GM21367 (cell line): Measurements from ENCODE around the gene IFNA21.
"Not testable (repeated sequence)": the region's sequence is repeated elsewhere in the genome, so short reads cannot be mapped to it uniquely, and the experiment has no call there.

Source experiments
- ATAC-seq: cut with Tn5 transposase; IDR thresholded peaks from one replicate; pipeline ENCODE4 v1.9.1; 2021; ENCODE audit not compliant: unreplicated experiment

The IFNA21 gene

GRCh38 chr9:21166560-21166959 lies at the start of gene IFNA21:
TSS of gene IFNA21 (minus strand) at chr9:21166660. CDS start at chr9:21166612, 48 bp downstream.
- ATAC-seq: not testable (repeated sequence)

DNA sequence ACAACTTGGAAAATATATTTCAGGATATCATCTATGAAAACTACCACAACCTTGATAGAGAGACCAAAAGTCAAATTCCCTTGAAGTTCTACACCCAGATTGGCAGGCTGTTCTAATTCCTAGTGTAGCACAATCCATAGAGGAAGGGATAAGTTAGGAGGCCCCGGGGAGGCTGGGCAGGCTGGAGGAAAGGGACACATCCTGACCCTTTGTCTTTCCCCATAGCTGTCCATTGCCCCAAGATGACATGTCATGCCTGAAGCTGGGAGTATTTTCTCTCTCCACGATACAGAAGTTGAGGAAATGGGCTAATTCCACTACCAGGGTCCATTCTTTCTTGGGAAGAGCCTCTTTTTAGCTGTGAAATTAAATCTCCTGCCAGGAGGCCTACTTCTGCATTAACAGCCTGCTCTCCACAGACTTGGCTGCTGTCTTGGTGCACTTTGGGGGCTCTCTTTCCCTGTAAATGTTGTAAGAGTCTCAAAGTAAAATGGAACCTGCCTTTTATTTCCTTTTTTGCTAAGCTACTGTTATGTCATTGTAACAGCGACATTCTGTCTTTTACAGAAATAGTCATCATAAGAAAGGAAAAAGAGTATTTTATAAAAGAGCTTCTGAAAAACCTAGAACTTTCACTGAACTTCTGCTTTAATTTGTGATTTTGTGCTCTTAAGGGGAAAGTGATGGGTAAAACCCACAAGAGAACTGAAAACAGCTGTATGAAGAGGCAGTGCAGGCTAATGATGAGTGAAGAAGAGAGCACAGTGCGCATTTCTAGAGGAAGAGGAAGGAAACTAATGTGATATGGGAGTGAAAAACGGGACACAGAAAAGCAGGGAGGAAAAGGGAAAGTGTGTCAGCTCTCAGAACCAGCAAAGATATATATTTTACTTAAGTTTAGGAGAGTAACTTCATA lies 47.2 kb upstream of the IFNA21 start:
- ATAC-seq: peak; percentile 74

DNA sequence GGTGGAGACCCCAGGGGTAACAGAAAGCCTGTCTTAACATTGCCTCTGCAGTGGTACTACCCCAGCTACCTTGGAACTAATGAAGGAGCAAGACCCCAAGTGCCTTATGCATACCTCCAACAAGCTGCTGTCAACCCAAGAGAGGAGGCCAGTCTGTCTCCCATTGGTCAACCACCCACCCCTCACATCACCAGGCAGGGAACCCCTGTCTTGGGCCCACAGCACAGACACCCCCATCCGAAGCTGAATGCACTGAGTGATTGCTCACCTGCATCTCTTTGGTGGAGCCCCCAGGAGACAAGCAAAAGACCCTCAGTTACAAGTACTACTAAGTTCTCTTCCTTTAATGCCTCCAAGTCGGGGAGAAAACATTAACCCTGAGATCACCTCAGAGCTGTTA lies 45.7 kb upstream of the IFNA21 start:
- ATAC-seq: not testable (repeated sequence)

- not testable (repeated sequence) for ATAC-seq
Observed at GRCh38 chr9:21210782-21211181, 44.3 kb upstream of the IFNA21 start.

DNA sequence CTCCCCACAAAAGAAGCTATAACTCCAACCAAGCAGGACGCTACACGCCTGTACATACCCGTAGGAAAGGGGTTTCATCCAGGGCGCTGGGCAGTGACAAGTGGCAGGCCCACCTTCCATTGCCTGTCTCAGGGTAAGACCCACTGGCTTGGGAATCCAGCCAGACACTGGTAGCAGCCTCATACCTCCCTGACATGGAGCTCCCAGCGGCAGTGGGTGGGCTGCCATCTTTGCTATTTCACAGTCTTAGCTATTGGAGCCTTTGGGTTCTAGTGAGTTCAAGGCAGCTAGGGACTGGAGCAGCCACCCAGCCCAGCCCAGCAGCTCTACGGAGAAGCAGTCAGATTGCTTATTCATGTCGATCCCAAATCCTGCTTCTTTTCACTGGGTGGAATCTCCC lies 43.9 kb upstream of the IFNA21 start:
- no peak for ATAC-seq

- not testable (repeated sequence) for ATAC-seq
Observed at GRCh38 chr9:21207043-21207442, 40.6 kb upstream of the IFNA21 start, which contains the start of gene IFNA10. TSS of gene IFNA10 (minus strand) at chr9:21207143. CDS start at chr9:21207097, 46 bp downstream.

GRCh38 chr9:21205204-21205603 lies 38.7 kb upstream of the IFNA21 start:
- no peak for ATAC-seq

- ATAC-seq: not testable (repeated sequence)
Observed at GRCh38 chr9:21202105-21202504, 35.6 kb upstream of the IFNA21 start, which contains the start of gene IFNA7. TSS of gene IFNA7 (minus strand) at chr9:21202205. CDS start at chr9:21202165, 40 bp downstream.

DNA sequence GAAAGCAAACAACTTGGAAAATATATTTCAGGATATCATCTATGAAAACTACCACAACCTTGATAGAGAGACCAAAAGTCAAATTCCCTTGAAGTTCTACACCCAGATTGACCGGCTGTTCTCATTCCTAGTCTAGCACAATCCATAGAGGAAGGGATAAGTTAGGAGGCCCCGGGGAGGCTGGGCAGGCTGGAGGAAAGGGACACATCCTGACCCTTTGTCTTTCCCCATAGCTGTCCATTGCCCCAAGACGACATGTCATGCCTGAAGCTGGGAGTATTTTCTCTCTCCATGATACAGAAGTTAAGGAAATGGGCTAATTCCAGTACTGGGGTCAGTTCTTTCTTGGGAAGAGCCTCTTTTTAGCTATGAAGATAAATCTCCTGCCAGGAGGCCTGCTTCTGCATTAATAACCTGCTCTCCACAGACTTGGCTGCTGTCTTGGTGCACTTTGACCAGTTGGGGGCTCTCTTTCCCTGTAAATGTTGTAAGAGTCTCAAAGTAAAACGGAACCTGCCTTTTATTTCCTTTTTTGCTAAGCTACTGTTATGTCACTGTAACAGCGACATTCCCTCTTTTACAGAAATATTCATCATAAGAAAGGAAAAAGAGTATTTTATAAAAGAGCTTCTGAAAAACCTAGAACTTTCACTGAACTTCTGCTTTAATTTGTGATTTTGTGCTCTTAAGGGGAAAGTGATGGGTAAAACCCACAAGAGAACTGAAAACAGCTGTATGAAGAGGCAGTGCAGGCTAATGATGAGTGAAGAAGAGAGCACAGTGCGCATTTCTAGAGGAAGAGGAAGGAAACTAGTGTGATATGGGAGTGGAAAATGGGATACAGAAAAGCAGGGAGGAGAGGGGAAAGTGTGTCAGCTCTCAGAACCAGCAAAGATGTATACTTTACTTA lies 28.7 kb upstream of the IFNA21 start:
- ATAC-seq: peak; percentile 96

GRCh38 chr9:21187487-21187886 lies 21.0 kb upstream of the IFNA21 start, which contains the start of gene IFNA4:
TSS of gene IFNA4 (minus strand) at chr9:21187587. CDS start at chr9:21187531, 56 bp downstream.
- ATAC-seq: not testable (repeated sequence)

DNA sequence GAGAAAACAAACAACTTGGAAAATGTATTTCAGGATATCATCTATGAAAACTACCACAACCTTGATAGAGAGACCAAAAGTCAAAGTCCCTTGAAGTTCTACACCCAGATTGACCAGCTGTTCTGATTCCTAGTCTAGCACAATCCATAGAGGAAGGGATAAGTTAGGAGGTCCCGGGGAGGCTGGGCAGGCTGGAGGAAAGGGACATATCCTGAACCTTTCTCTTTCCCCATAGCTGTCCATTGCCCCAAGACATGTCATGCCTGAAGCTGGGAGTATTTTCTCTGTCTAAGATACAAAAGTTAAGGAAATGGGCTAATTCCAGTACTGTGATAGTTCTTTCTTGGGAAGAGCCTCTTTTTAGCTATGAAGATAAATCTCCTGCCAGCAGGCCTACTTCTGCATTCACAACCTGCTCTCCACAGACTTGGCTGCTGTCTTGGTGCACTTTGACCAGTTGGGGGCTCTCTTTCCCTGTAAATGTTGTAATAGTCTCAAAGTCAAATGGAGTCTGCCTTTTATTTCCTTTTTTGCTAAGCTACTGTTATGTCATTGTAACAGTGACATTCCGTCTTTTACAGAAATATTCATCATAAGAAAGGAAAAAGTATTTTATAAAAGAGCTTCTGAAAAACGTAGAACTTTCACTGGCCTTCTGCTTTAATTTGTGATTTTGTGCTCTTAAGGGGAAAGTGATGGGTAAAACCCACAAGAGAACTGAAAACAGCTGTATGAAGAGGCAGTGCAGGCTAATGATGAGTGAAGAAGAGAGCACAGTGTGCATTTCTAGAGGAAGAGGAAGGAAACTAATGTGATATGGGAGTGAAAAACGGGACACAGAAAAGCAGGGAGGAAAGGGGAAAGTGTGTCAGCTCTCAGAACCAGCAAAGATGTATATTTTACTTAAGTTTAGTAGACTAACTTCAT lies 16.6 kb upstream of the IFNA21 start:
- peak; percentile 97 for ATAC-seq

DNA sequence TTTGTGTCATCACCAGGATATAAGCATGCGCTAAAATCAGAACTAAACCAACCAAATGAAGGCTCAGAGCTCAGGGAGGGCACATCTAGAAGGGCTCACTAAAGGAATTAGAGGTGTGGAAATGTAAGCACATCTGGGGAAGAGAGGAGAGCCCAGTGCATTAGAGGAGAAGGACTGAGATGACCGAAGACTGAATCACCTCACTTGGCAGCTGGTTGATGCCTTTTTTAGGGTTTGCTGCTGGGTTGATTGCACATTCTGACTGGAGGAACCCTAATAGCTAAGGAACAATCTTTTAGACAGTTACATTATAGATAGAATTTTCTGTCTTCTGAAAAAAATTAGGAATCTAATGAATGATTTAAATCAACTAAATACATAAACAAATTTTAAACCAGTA lies 8.2 kb upstream of the IFNA21 start:
- ATAC-seq: no peak

- no peak for ATAC-seq
Observed at GRCh38 chr9:21172156-21172555, 5.7 kb upstream of the IFNA21 start.

GRCh38 chr9:21171351-21171750 lies 4.9 kb upstream of the IFNA21 start:
- ATAC-seq: no peak

DNA sequence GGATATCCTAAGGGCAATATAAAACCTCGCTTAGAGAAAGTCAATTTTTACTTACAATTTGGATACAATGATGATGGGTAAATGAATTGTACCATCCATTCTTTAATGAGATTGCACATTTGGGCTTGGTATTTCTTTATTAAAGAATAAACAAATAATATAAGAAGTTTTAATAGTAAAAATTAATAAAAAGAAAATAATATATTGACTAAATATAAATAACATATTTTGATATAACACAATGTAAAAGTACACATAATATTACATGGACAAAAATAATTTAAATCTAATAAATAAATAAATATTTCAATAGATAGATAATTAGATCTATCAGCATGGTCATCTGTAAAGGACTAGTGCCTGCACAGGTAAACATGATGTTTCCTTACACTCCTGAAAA lies 944 bp downstream of the IFNA21 start:
- ATAC-seq: no peak

DNA sequence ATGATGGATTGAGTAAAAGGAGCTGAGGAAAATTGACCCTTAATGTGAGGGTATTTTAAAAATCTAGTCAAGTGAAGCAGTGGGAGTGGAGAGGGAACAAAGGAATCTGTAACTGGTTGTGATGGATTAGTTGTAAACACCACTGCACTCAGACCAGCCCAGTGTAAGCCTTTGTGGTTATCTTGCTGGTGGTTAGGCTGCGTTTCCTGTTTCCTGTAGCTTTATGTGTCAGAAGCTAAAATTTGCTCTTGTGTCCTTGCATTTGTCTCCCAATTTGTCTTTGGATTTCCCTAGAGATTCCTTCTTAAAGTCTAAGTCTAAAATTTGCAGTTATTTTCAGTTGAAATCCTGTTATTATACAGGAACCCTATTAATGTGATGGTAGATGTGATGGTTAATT lies 6.3 kb downstream of the IFNA21 start:
- ATAC-seq: peak; percentile 92

- no peak for ATAC-seq
Observed at GRCh38 chr9:21155501-21155900, 11.0 kb downstream of the IFNA21 start.

DNA sequence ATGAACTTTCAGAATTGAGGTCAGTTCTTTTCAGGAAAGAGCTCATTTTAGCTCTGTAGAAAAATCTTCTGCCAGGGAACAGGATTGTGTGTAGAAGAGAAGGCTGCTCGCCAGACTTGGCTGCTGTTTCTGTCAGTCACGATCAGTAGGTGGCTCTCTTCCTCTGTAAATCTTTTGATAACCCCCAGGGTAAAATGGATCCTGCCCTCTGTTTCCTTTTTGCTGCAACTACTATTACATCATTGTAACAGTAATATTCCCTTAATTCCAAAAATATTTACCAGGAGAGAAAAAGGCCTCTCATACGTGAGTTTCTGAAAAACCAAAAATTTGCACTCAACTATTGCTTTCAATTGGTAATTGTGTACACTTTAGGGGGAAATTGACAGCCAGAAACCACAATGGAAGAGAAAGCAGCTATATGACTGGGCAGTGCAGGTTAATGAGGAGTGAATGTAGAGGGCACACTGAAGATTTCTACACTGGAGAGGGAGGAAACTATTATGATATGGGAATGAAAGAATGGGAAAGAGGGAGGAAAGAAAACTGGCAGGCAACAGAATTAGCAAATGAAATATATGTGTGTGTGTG lies 12.3 kb downstream of the IFNA21 start:
- ATAC-seq: peak; percentile 93

- peak; percentile 19 for ATAC-seq
Observed at GRCh38 chr9:21153336-21154017, 13.0 kb downstream of the IFNA21 start.
